ENCODE results near the gene RDH16.
"Not testable (repeated sequence)": the region's sequence is repeated elsewhere in the genome, so short reads cannot be mapped to it uniquely, and the experiment has no call there.

DNA sequence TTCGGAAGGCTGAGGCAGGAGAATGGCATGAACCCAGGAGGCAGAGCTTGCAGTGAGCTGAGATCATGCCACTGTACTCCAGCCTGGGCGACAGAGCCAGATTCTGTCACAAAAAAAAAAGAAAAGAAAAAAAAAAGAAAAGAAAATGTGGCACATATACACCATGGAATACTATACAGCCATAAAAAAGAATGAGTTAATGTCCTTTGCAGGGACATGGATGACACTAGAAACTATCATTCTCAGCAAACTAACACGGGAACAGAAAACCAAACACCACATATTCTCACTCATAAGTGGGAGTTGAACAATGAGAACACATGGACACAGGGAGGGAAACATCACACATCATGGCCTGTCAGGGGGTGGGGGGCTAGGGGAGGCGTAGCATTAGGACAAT, 20.0 kb upstream of the RDH16 start:
- not testable (repeated sequence) for TF ChIP-seq EZH2 (IDR thresholded peaks at IDR 0.05; ENCODE audit: borderline replicate concordance, low read length)
- TF ChIP-seq, protein P1, sequence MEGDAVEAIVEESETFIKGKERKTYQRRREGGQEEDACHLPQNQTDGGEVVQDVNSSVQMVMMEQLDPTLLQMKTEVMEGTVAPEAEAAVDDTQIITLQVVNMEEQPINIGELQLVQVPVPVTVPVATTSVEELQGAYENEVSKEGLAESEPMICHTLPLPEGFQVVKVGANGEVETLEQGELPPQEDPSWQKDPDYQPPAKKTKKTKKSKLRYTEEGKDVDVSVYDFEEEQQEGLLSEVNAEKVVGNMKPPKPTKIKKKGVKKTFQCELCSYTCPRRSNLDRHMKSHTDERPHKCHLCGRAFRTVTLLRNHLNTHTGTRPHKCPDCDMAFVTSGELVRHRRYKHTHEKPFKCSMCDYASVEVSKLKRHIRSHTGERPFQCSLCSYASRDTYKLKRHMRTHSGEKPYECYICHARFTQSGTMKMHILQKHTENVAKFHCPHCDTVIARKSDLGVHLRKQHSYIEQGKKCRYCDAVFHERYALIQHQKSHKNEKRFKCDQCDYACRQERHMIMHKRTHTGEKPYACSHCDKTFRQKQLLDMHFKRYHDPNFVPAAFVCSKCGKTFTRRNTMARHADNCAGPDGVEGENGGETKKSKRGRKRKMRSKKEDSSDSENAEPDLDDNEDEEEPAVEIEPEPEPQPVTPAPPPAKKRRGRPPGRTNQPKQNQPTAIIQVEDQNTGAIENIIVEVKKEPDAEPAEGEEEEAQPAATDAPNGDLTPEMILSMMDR (IDR thresholded peaks at IDR 0.05; ENCODE audit: low read length), result not testable (repeated sequence)

Measured in OCI-LY1 (cell line).